ENCODE results near the gene GABRG3. TPM values are rescaled to one million over a fixed set of nuclear protein-coding genes. Genes with fewer than 3 reads are reported as not detected.

The GABRG3 gene
- total RNA-seq, 4 donors from 2014 or later = 0.67 to 3.0 TPM; not detected in 2

GRCh38 chr15:27324886-27325615 is 354.1 kb downstream of the GABRG3 start:
- H3K4me1 ChIP-seq = peaks cover 17 to 21% of the 10 kb centered on the region in 2 donors
- TF ChIP-seq POLR2A (IDR thresholded peaks at IDR 0.05) (no peak), CTCF (IDR thresholded peaks at IDR 0.05) (no peak)
- H3K27me3 ChIP-seq = no peaks in the 10 kb centered on the region
- no peak overlapping the region for H3K4me3 ChIP-seq (replicated peaks in 1 of 3)
- H3K9me3 ChIP-seq = no peaks in the 10 kb centered on the region
- peak overlapping the region in 2 of 3 donors; percentile 32 to 40 for H3K27ac ChIP-seq
- 47 to 52% methylated on average over 4 of the region's 4 CpGs for WGBS, 2 donors
- intact Hi-C loops (cut with DNase I) = no loop called here
- peak; percentile 44 to 60 for DNase-seq
- no peaks in the 10 kb centered on the region for H3K36me3 ChIP-seq

- H3K36me3 ChIP-seq = no peaks in the 10 kb centered on the region
- H3K27ac ChIP-seq = no peak overlapping the region
- no peak for TF ChIP-seq POLR2A (IDR thresholded peaks at IDR 0.05)
- TF ChIP-seq CTCF (IDR thresholded peaks at IDR 0.05) = no peak
- WGBS, 2 donors = 76 to 82% methylated on average over 5 to 8 of the region's 8 CpGs
- peaks cover 17 to 21% of the 10 kb centered on the region in 2 donors for H3K4me1 ChIP-seq
- H3K9me3 ChIP-seq = no peaks in the 10 kb centered on the region
- DNase-seq = no peak
- intact Hi-C loops (cut with DNase I) = no loop called here
- H3K27me3 ChIP-seq = no peaks in the 10 kb centered on the region
- H3K4me3 ChIP-seq (replicated peaks in 1 of 3) = no peak overlapping the region
Observed at GRCh38 chr15:27327467-27328025, 356.6 kb downstream of the GABRG3 start.

GRCh38 chr15:27328186-27328585 is 357.2 kb downstream of the GABRG3 start:
- WGBS, 2 donors = 55 to 66% methylated on average over 7 of the region's 7 CpGs
- no peaks in the 10 kb centered on the region for H3K9me3 ChIP-seq
- TF ChIP-seq CTCF (IDR thresholded peaks at IDR 0.05) (no peak), POLR2A (IDR thresholded peaks at IDR 0.05) (no peak)
- intact Hi-C loops (cut with DNase I) = no loop called here
- DNase-seq = no peak
- peaks cover 17 to 21% of the 10 kb centered on the region in 2 donors for H3K4me1 ChIP-seq
- H3K4me3 ChIP-seq (replicated peaks in 1 of 3) = no peak overlapping the region
- no peak overlapping the region for H3K27ac ChIP-seq
- no peaks in the 10 kb centered on the region for H3K36me3 ChIP-seq
- no peaks in the 10 kb centered on the region for H3K27me3 ChIP-seq

GRCh38 chr15:27328608-27329007 is 357.6 kb downstream of the GABRG3 start:
- Histone ChIP-seq H3K4me3 (replicated peaks in 1 of 3) (no peak overlapping the region), H3K27me3 (no peaks in the 10 kb centered on the region), H3K27ac (no peak overlapping the region), H3K36me3 (no peaks in the 10 kb centered on the region), H3K4me1 (peaks cover 17 to 21% of the 10 kb centered on the region in 2 donors), H3K9me3 (no peaks in the 10 kb centered on the region)
- 69 to 72% methylated on average over 6 to 11 of the region's 13 CpGs for WGBS, 2 donors
- intact Hi-C loops (cut with DNase I) = no loop called here
- TF ChIP-seq CTCF (IDR thresholded peaks at IDR 0.05) = no peak
- TF ChIP-seq POLR2A (IDR thresholded peaks at IDR 0.05) = no peak
- DNase-seq = peak in 1 of 2 donors; percentile 40

GRCh38 chr15:27330326-27330725 is 359.3 kb downstream of the GABRG3 start:
- TF ChIP-seq POLR2A (IDR thresholded peaks at IDR 0.05) (no peak), CTCF (IDR thresholded peaks at IDR 0.05) (no peak)
- intact Hi-C loops (cut with DNase I) = no loop called here
- Histone ChIP-seq H3K27me3 (no peaks in the 10 kb centered on the region), H3K27ac (no peak overlapping the region), H3K9me3 (no peaks in the 10 kb centered on the region), H3K4me1 (peaks cover 2 to 8% of the 10 kb centered on the region in 2 donors), H3K4me3 (replicated peaks in 1 of 3) (no peak overlapping the region), H3K36me3 (no peaks in the 10 kb centered on the region)
- WGBS, 2 donors = 86 to 96% methylated on average over 5 of the region's 5 CpGs
- no peak for DNase-seq
